Adrenal gland (tissue), 12 donors: ENCODE results near the gene SOCS3. TPM values are rescaled to one million over a fixed set of nuclear protein-coding genes. Genes with fewer than 3 reads are reported as not detected.

Source experiments
- DNase-seq, 7 donors: peaks; one replicate each; pipeline ENCODE4 v3.0.0-alpha.2; 2019 to 2020
- H3K27ac ChIP-seq, 5 donors: fragments of 200-600 bp; sonication (generic) in 4 of 5; 1 replicate in 3 of 5; 2 replicates in 2 of 5; pipeline versions ENCODE4 v1.5.1 to v1.8.0; 2016 to 2020; ENCODE audit warnings: mild to moderate bottlenecking in 1 of 5
- H3K27me3 ChIP-seq: fragments of 200-600 bp; 2 replicates; pipeline ENCODE4 v1.8.0; 2021
- H3K36me3 ChIP-seq, 2 donors: fragments of 200-600 bp; replicated peaks in 1 of 2; 1 replicate in 1 of 2; 2 replicates in 1 of 2; pipeline versions ENCODE4 v1.5.1 to v1.8.0; 2018 to 2022
- H3K4me1 ChIP-seq, 2 donors: fragments of 200-600 bp; replicated peaks in 1 of 2; 1 replicate in 1 of 2; 2 replicates in 1 of 2; pipeline versions ENCODE4 v1.5.1 to v1.8.0; 2018 to 2021
- H3K4me3 ChIP-seq, 4 donors: fragments of 200-600 bp; sonication (generic) in 3 of 4; one replicate each; pipeline ENCODE4 v1.5.1; 2016 to 2018
- H3K9me3 ChIP-seq, 3 donors: fragments of 200-600 bp; sonication (generic) in 1 of 3; replicated peaks in 1 of 3; 1 replicate in 2 of 3; 2 replicates in 1 of 3; pipeline versions ENCODE4 v1.5.1 to v1.8.0; 2016 to 2021
- CTCF ChIP-seq, 6 experiments: fragments of 450-650 bp in 4 of 6; fragments of 200-600 bp in 2 of 6; sonication (generic) in 1 of 6; IDR thresholded peaks; 1 replicate in 5 of 6; 2 replicates in 1 of 6; pipeline versions ENCODE4 v1.5.1 to v1.8.0; 2016 to 2021; ENCODE audit warnings: antibody characterized with exemption in 6 of 6, mild to moderate bottlenecking in 2 of 6, moderate library complexity in 1 of 6
- POLR2A ChIP-seq, 2 donors: fragments of 450-650 bp; IDR thresholded peaks; one replicate each; pipeline ENCODE4 v1.6.1; 2017; ENCODE audit warnings: antibody characterized with exemption in 2 of 2, mild to moderate bottlenecking in 2 of 2, moderate library complexity in 1 of 2
- WGBS, 4 donors: extraction: QIAGEN DNeasy Blood & Tissue Kit in 2 of 4; methylation state at CpG; one replicate each; pipeline versions ENCODE4 v1.1.5 to v1.1.7; 2013 to 2017; 5-methylcytosine and 5-hydroxymethylcytosine counted together
- intact Hi-C, 2 donors: fragments of 100-400 bp; cut with DNase I; formaldehyde crosslinking; loops; one replicate each; pipeline versions ENCODE4 v1.14.1 to v1.15.0; 2022 to 2023
- polyA plus RNA-seq, 3 donors: library from polyadenylated mRNA; stranded (reverse); fragments of 200-250 nt in 2 of 3; fragments of 350-450 nt in 1 of 3; fragmentation: Illumina TruSeq in 1 of 3; extraction: RNeasy Lipid Tissue Mini Kit (QIAGEN cat#74804) in 1 of 3; gene quantifications; one replicate each; pipeline ENCODE4 v1.2.3, GENCODE V29; 2013 to 2014
- total RNA-seq, 9 donors: library from RNA; depleted of rRNA in 4 of 9; stranded (reverse); fragments of >200 nt in 4 of 9; fragments of 120-200 nt in 1 of 9; fragmentation: NEBNext Ultra II Directional in 1 of 9; extraction: Animal tissue kit (Norgen Biotek cat#: 25700) in 1 of 9; gene quantifications; one replicate each; pipeline versions ENCODE4 v1.1.0 to v1.2.4, GENCODE V29; 2013 to 2023
- donor health status: healthy with polysubstance abuse.
- donor health status: Bipolar disorder and iron deficiency.
- donor health status: DM: yes; HTN: yes; CAD: no.
- donor health status: DM: no; HTN: no; CAD: no.
- donor health status: DM: no; HTN: no; CAD: no.
- donor health status: DM: yes; HTN: yes; CAD: no.

Gene SOCS3
- total and polyA plus RNA-seq, 12 donors, result 2.4 to 114 (median 39.8) TPM

- no peak for DNase-seq
- no peak for TF ChIP-seq POLR2A (IDR thresholded peaks at IDR 0.05)
- TF ChIP-seq CTCF (IDR thresholded peaks at IDR 0.05), result no peak
- no peaks in the 10 kb centered on the region for H3K9me3 ChIP-seq
- H3K4me1 ChIP-seq, result peaks cover 19 to 37% of the 10 kb centered on the region in 2 donors
- no peak overlapping the region for H3K4me3 ChIP-seq
- no peaks in the 10 kb centered on the region for H3K27me3 ChIP-seq
- no peaks in the 10 kb centered on the region for H3K36me3 ChIP-seq
- WGBS, 4 donors, result 78 to 86% (median 83%) methylated on average over 1 to 3 of the region's 3 CpGs
- intact Hi-C loops, result no loop called here
- H3K27ac ChIP-seq, result no peak overlapping the region
These were observed 12.4 kb downstream of the SOCS3 start for GRCh38 chr17:78347453-78347852.

GRCh38 chr17:78346605-78347250, 13.1 kb downstream of the SOCS3 start:
- DNase-seq, result no peak
- H3K4me1 ChIP-seq, result peaks cover 18 to 35% of the 10 kb centered on the region in 2 donors
- no peaks in the 10 kb centered on the region for H3K27me3 ChIP-seq
- intact Hi-C loops, result no loop called here
- H3K4me3 ChIP-seq, result no peak overlapping the region
- no peak overlapping the region for H3K27ac ChIP-seq
- H3K9me3 ChIP-seq, result no peaks in the 10 kb centered on the region
- 89 to 93% (median 92%) methylated on average over 13 of the region's 13 CpGs for WGBS, 4 donors
- TF ChIP-seq CTCF (IDR thresholded peaks at IDR 0.05) (no peak), POLR2A (IDR thresholded peaks at IDR 0.05) (no peak)
- H3K36me3 ChIP-seq, result no peaks in the 10 kb centered on the region

GRCh38 chr17:78345791-78346494, 13.9 kb downstream of the SOCS3 start:
- Histone ChIP-seq H3K27me3 (no peaks in the 10 kb centered on the region), H3K36me3 (no peaks in the 10 kb centered on the region), H3K9me3 (no peaks in the 10 kb centered on the region), H3K4me3 (no peak overlapping the region), H3K4me1 (peaks cover 14 to 33% of the 10 kb centered on the region in 2 donors), H3K27ac (no peak overlapping the region)
- intact Hi-C loops, result no loop called here
- TF ChIP-seq CTCF (IDR thresholded peaks at IDR 0.05) (no peak), POLR2A (IDR thresholded peaks at IDR 0.05) (no peak)
- DNase-seq, result peak in 1 of 7 donors; percentile 57
- 73 to 85% (median 76%) methylated on average over 9 to 10 of the region's 10 CpGs for WGBS, 4 donors

- intact Hi-C loops, result no loop called here
- WGBS, 4 donors, result 75 to 86% (median 83%) methylated on average over 8 of the region's 8 CpGs
- H3K27ac ChIP-seq, result no peak overlapping the region
- no peak for DNase-seq
- peaks cover 14 to 33% of the 10 kb centered on the region in 2 donors for H3K4me1 ChIP-seq
- TF ChIP-seq POLR2A (IDR thresholded peaks at IDR 0.05) (no peak), CTCF (IDR thresholded peaks at IDR 0.05) (no peak)
- no peaks in the 10 kb centered on the region for H3K36me3 ChIP-seq
- H3K4me3 ChIP-seq, result no peak overlapping the region
- H3K9me3 ChIP-seq, result no peaks in the 10 kb centered on the region
- no peaks in the 10 kb centered on the region for H3K27me3 ChIP-seq
These were observed 14.7 kb downstream of the SOCS3 start for GRCh38 chr17:78345172-78345571.
